ENCODE measurements around the gene ASB13. TPM values are rescaled to one million over a fixed set of nuclear protein-coding genes. Genes with fewer than 3 reads are reported as not detected.

Gene ASB13
- total RNA-seq, 3 donors from 2014 or later (not counting 1 experiment from before 2014, with no cell fraction given), result 0.99 to 2.4 (median 1.4) TPM

- Histone ChIP-seq H3K27me3 (ENCODE audit: control insufficient read depth, insufficient read depth, low read length) (no peaks in the 10 kb centered on the region), H3K27ac (ENCODE audit: low read length) (no peak overlapping the region), H3K4me1 (ENCODE audit: control insufficient read depth, insufficient read depth, low read length) (no peaks in the 10 kb centered on the region), H3K9me3 (ENCODE audit: control insufficient read depth, insufficient read depth, low read length) (no peaks in the 10 kb centered on the region), H3K36me3 (ENCODE audit: control insufficient read depth, insufficient read depth, low read length) (no peaks in the 10 kb centered on the region), H3K4me3 (ENCODE audit: low read length) (no peak overlapping the region)
- Mint-ChIP-seq H3K9me3 (no peaks in the 10 kb centered on the region), H3K36me3 (no peaks in the 10 kb centered on the region), H3K4me1 (peaks cover 38 to 49% of the 10 kb centered on the region in 2 donors), H3K27ac (peak overlapping the region; percentile 12 to 88), H3K27me3 (ENCODE audit: low read depth in 2 of 2) (no peaks in the 10 kb centered on the region), H3K4me3 (peak overlapping the region; percentile 1)
- ATAC-seq (no peak), DNase-seq (no peak)
- no CpG with 5 or more reads among the region's 2 CpGs for WGBS (ENCODE audit: insufficient coverage)
- intact Hi-C loops (cut with micrococcal nuclease), result loop anchor here (2.0 kb wide), 1 partner anchor 25 kb away; the partner anchor contains the start of gene TASOR2
- no peak for TF ChIP-seq CTCF (IDR thresholded peaks at IDR 0.05)
Observed at GRCh38 chr10:5709865-5710264, 43.5 kb upstream of the ASB13 start.

GRCh38 chr10:5708356-5708755 lies 42.0 kb upstream of the ASB13 start:
- H3K36me3 ChIP-seq (ENCODE audit: control insufficient read depth, insufficient read depth, low read length), result no peaks in the 10 kb centered on the region
- DNase-seq (no peak), ATAC-seq (no peak)
- peaks cover 38 to 41% of the 10 kb centered on the region in 2 donors for H3K4me1 Mint-ChIP-seq
- no peaks in the 10 kb centered on the region for H3K27me3 ChIP-seq (ENCODE audit: control insufficient read depth, insufficient read depth, low read length)
- no peak overlapping the region for H3K4me3 Mint-ChIP-seq
- peak overlapping the region in 1 of 2 donors; percentile 11 for H3K27ac Mint-ChIP-seq
- TF ChIP-seq CTCF (IDR thresholded peaks at IDR 0.05), result no peak
- no peak overlapping the region for H3K4me3 ChIP-seq (ENCODE audit: low read length)
- intact Hi-C loops (cut with micrococcal nuclease), result no loop called here
- no peaks in the 10 kb centered on the region for H3K4me1 ChIP-seq (ENCODE audit: control insufficient read depth, insufficient read depth, low read length)
- H3K36me3 Mint-ChIP-seq, result no peaks in the 10 kb centered on the region
- H3K9me3 Mint-ChIP-seq, result no peaks in the 10 kb centered on the region
- H3K9me3 ChIP-seq (ENCODE audit: control insufficient read depth, insufficient read depth, low read length), result no peaks in the 10 kb centered on the region
- H3K27me3 Mint-ChIP-seq (ENCODE audit: low read depth in 2 of 2), result no peaks in the 10 kb centered on the region
- no peak overlapping the region for H3K27ac ChIP-seq (ENCODE audit: low read length)

- no peaks in the 10 kb centered on the region for H3K27me3 Mint-ChIP-seq (ENCODE audit: low read depth in 2 of 2)
- H3K9me3 Mint-ChIP-seq, result no peaks in the 10 kb centered on the region
- H3K4me1 Mint-ChIP-seq, result peaks cover 30 to 34% of the 10 kb centered on the region in 2 donors
- Histone ChIP-seq H3K27me3 (ENCODE audit: control insufficient read depth, insufficient read depth, low read length) (no peaks in the 10 kb centered on the region), H3K36me3 (ENCODE audit: control insufficient read depth, insufficient read depth, low read length) (no peaks in the 10 kb centered on the region), H3K4me3 (ENCODE audit: low read length) (no peak overlapping the region), H3K9me3 (ENCODE audit: control insufficient read depth, insufficient read depth, low read length) (no peaks in the 10 kb centered on the region), H3K4me1 (ENCODE audit: control insufficient read depth, insufficient read depth, low read length) (peaks cover 1% of the 10 kb centered on the region), H3K27ac (ENCODE audit: low read length) (no peak overlapping the region)
- no peaks in the 10 kb centered on the region for H3K36me3 Mint-ChIP-seq
- H3K27ac Mint-ChIP-seq, result peak overlapping the region; percentile 37 to 78
- no CpG with 5 or more reads among the region's 1 CpG for WGBS (ENCODE audit: insufficient coverage)
- peak overlapping the region; percentile 14 for H3K4me3 Mint-ChIP-seq
- no peak for TF ChIP-seq CTCF (IDR thresholded peaks at IDR 0.05)
- ATAC-seq (no peak), DNase-seq (no peak)
- intact Hi-C loops (cut with micrococcal nuclease), result loop anchor here (10.0 kb wide), 1 partner anchor 277 kb away; the partner anchor contains the start of gene IL15RA
Observed at GRCh38 chr10:5698062-5698461, 31.7 kb upstream of the ASB13 start.

- Histone ChIP-seq H3K9me3 (ENCODE audit: control insufficient read depth, insufficient read depth, low read length) (no peaks in the 10 kb centered on the region), H3K4me1 (ENCODE audit: control insufficient read depth, insufficient read depth, low read length) (peaks cover 7% of the 10 kb centered on the region), H3K4me3 (ENCODE audit: low read length) (no peak overlapping the region), H3K36me3 (ENCODE audit: control insufficient read depth, insufficient read depth, low read length) (no peaks in the 10 kb centered on the region), H3K27me3 (ENCODE audit: control insufficient read depth, insufficient read depth, low read length) (no peaks in the 10 kb centered on the region), H3K27ac (ENCODE audit: low read length) (no peak overlapping the region)
- peaks cover 36 to 40% of the 10 kb centered on the region in 2 donors for H3K4me1 Mint-ChIP-seq
- no peaks in the 10 kb centered on the region for H3K27me3 Mint-ChIP-seq (ENCODE audit: low read depth in 2 of 2)
- no peak overlapping the region for H3K4me3 Mint-ChIP-seq
- H3K27ac Mint-ChIP-seq, result peak overlapping the region; percentile 25 to 54
- H3K9me3 Mint-ChIP-seq, result no peaks in the 10 kb centered on the region
- WGBS (ENCODE audit: insufficient coverage), result 100% methylated on average over 1 of the region's 2 CpGs
- no peak for DNase-seq
- H3K36me3 Mint-ChIP-seq, result no peaks in the 10 kb centered on the region
- intact Hi-C loops (cut with micrococcal nuclease), result loop anchor here (10.0 kb wide), 1 partner anchor 277 kb away; the partner anchor contains the start of gene IL15RA
- no peak for TF ChIP-seq CTCF (IDR thresholded peaks at IDR 0.05)
- ATAC-seq, result no peak
Observed at GRCh38 chr10:5697342-5697741, 30.9 kb upstream of the ASB13 start.

Measured in natural killer cell (primary cell).